ENCODE measurements around the gene PLCL1. TPM values are rescaled to one million over a fixed set of nuclear protein-coding genes. Genes with fewer than 3 reads are reported as not detected.

Gene PLCL1
- polyA plus RNA-seq, 6 donors from 2014 or later: 0.05 to 0.25 (median 0.11) TPM; not detected in 3

GRCh38 chr2:198144660-198145059 lies 340.3 kb downstream of the PLCL1 start:
- H3K4me3 Mint-ChIP-seq: no peak overlapping the region
- peaks cover 8 to 11% (median 9%) of the 10 kb centered on the region in 3 donors for H3K27me3 Mint-ChIP-seq
- no peaks in the 10 kb centered on the region for H3K36me3 Mint-ChIP-seq
- DNase-seq (no peak), ATAC-seq (ENCODE audit: low read depth in 2 of 2) (no peak)
- no peak overlapping the region for H3K27ac Mint-ChIP-seq
- no peaks in the 10 kb centered on the region for H3K4me1 Mint-ChIP-seq
- H3K9me3 Mint-ChIP-seq: peaks cover 0 to 4% (median 0%) of the 10 kb centered on the region in 7 donors

- no peaks in the 10 kb centered on the region for H3K4me1 Mint-ChIP-seq
- peaks cover 8 to 11% (median 9%) of the 10 kb centered on the region in 3 donors for H3K27me3 Mint-ChIP-seq
- no peak for ATAC-seq (ENCODE audit: low read depth in 2 of 2)
- peaks cover 0 to 4% (median 0%) of the 10 kb centered on the region in 7 donors for H3K9me3 Mint-ChIP-seq
- H3K4me3 Mint-ChIP-seq: no peak overlapping the region
- H3K27ac Mint-ChIP-seq: no peak overlapping the region
- no peaks in the 10 kb centered on the region for H3K36me3 Mint-ChIP-seq
- no peak for DNase-seq
These were observed 342.1 kb downstream of the PLCL1 start for GRCh38 chr2:198146346-198146940.

- Mint-ChIP-seq H3K9me3 (peaks cover 8 to 48% (median 12%) of the 10 kb centered on the region in 7 donors), H3K27me3 (no peaks in the 10 kb centered on the region), H3K27ac (peak overlapping the region in 1 of 6 donors; percentile 25), H3K4me3 (no peak overlapping the region), H3K4me1 (no peaks in the 10 kb centered on the region), H3K36me3 (no peaks in the 10 kb centered on the region)
- ATAC-seq (ENCODE audit: low read depth in 2 of 2): no peak
- no peak for DNase-seq
These were observed 352.9 kb downstream of the PLCL1 start for GRCh38 chr2:198157314-198157713.

- DNase-seq (no peak), ATAC-seq (ENCODE audit: low read depth in 2 of 2) (no peak)
- H3K36me3 Mint-ChIP-seq: no peaks in the 10 kb centered on the region
- H3K4me1 Mint-ChIP-seq: no peaks in the 10 kb centered on the region
- H3K4me3 Mint-ChIP-seq: no peak overlapping the region
- peaks cover 6 to 29% (median 12%) of the 10 kb centered on the region in 7 donors for H3K9me3 Mint-ChIP-seq
- no peak overlapping the region for H3K27ac Mint-ChIP-seq
- no peaks in the 10 kb centered on the region for H3K27me3 Mint-ChIP-seq
These were observed 356.8 kb downstream of the PLCL1 start for GRCh38 chr2:198161151-198161550.

GRCh38 chr2:198162276-198162675 lies 357.9 kb downstream of the PLCL1 start:
- H3K4me1 Mint-ChIP-seq: no peaks in the 10 kb centered on the region
- peaks cover 0 to 17% (median 4%) of the 10 kb centered on the region in 7 donors for H3K9me3 Mint-ChIP-seq
- DNase-seq (no peak), ATAC-seq (ENCODE audit: low read depth in 2 of 2) (no peak)
- H3K27ac Mint-ChIP-seq: no peak overlapping the region
- H3K27me3 Mint-ChIP-seq: no peaks in the 10 kb centered on the region
- no peaks in the 10 kb centered on the region for H3K36me3 Mint-ChIP-seq
- no peak overlapping the region for H3K4me3 Mint-ChIP-seq

GRCh38 chr2:198164843-198165242 lies 360.4 kb downstream of the PLCL1 start:
- H3K4me1 Mint-ChIP-seq: no peaks in the 10 kb centered on the region
- no peaks in the 10 kb centered on the region for H3K36me3 Mint-ChIP-seq
- H3K4me3 Mint-ChIP-seq: no peak overlapping the region
- H3K9me3 Mint-ChIP-seq: no peaks in the 10 kb centered on the region
- DNase-seq (no peak), ATAC-seq (ENCODE audit: low read depth in 2 of 2) (no peak)
- no peaks in the 10 kb centered on the region for H3K27me3 Mint-ChIP-seq
- no peak overlapping the region for H3K27ac Mint-ChIP-seq

- ATAC-seq (ENCODE audit: low read depth in 2 of 2) (no peak), DNase-seq (no peak)
- Mint-ChIP-seq H3K9me3 (no peaks in the 10 kb centered on the region), H3K4me3 (no peak overlapping the region), H3K27me3 (no peaks in the 10 kb centered on the region), H3K4me1 (no peaks in the 10 kb centered on the region), H3K27ac (no peak overlapping the region), H3K36me3 (no peaks in the 10 kb centered on the region)
These were observed 360.9 kb downstream of the PLCL1 start for GRCh38 chr2:198165289-198165688.

- H3K27ac Mint-ChIP-seq: peak overlapping the region in 1 of 6 donors; percentile 0
- DNase-seq: no peak
- H3K36me3 Mint-ChIP-seq: no peaks in the 10 kb centered on the region
- ATAC-seq (ENCODE audit: low read depth in 2 of 2): no peak
- no peaks in the 10 kb centered on the region for H3K9me3 Mint-ChIP-seq
- no peaks in the 10 kb centered on the region for H3K27me3 Mint-ChIP-seq
- H3K4me1 Mint-ChIP-seq: no peaks in the 10 kb centered on the region
- H3K4me3 Mint-ChIP-seq: no peak overlapping the region
These were observed 363.0 kb downstream of the PLCL1 start for GRCh38 chr2:198167346-198167745.

- Mint-ChIP-seq H3K4me1 (no peaks in the 10 kb centered on the region), H3K36me3 (no peaks in the 10 kb centered on the region), H3K27ac (no peak overlapping the region), H3K27me3 (no peaks in the 10 kb centered on the region), H3K4me3 (no peak overlapping the region), H3K9me3 (peaks cover 0 to 4% (median 0%) of the 10 kb centered on the region in 7 donors)
- DNase-seq (no peak), ATAC-seq (ENCODE audit: low read depth in 2 of 2) (no peak)
These were observed 364.3 kb downstream of the PLCL1 start for GRCh38 chr2:198168651-198169050.

GRCh38 chr2:198173242-198173641 lies 368.8 kb downstream of the PLCL1 start:
- H3K27ac Mint-ChIP-seq: no peak overlapping the region
- no peak for ATAC-seq (ENCODE audit: low read depth in 2 of 2)
- H3K4me3 Mint-ChIP-seq: no peak overlapping the region
- no peak for DNase-seq
- no peaks in the 10 kb centered on the region for H3K36me3 Mint-ChIP-seq
- H3K4me1 Mint-ChIP-seq: no peaks in the 10 kb centered on the region
- H3K27me3 Mint-ChIP-seq: no peaks in the 10 kb centered on the region
- peaks cover 2 to 13% (median 4%) of the 10 kb centered on the region in 7 donors for H3K9me3 Mint-ChIP-seq

- Mint-ChIP-seq H3K27ac (no peak overlapping the region), H3K27me3 (no peaks in the 10 kb centered on the region), H3K4me3 (no peak overlapping the region), H3K4me1 (no peaks in the 10 kb centered on the region), H3K9me3 (peaks cover 4 to 13% (median 9%) of the 10 kb centered on the region in 7 donors), H3K36me3 (no peaks in the 10 kb centered on the region)
- no peak for ATAC-seq (ENCODE audit: low read depth in 2 of 2)
- no peak for DNase-seq
These were observed 369.5 kb downstream of the PLCL1 start for GRCh38 chr2:198173864-198174263.

GRCh38 chr2:198175271-198175670 lies 370.9 kb downstream of the PLCL1 start:
- DNase-seq (no peak), ATAC-seq (ENCODE audit: low read depth in 2 of 2) (no peak)
- Mint-ChIP-seq H3K27ac (no peak overlapping the region), H3K4me1 (no peaks in the 10 kb centered on the region), H3K27me3 (no peaks in the 10 kb centered on the region), H3K9me3 (peaks cover 8 to 19% (median 12%) of the 10 kb centered on the region in 7 donors), H3K4me3 (no peak overlapping the region), H3K36me3 (no peaks in the 10 kb centered on the region)

GRCh38 chr2:198177040-198177439 lies 372.6 kb downstream of the PLCL1 start:
- no peak for ATAC-seq (ENCODE audit: low read depth in 2 of 2)
- Mint-ChIP-seq H3K36me3 (no peaks in the 10 kb centered on the region), H3K4me1 (no peaks in the 10 kb centered on the region), H3K27ac (no peak overlapping the region), H3K4me3 (no peak overlapping the region), H3K9me3 (peaks cover 11 to 28% (median 12%) of the 10 kb centered on the region in 7 donors), H3K27me3 (no peaks in the 10 kb centered on the region)
- DNase-seq: no peak

GRCh38 chr2:198178766-198179165 lies 374.4 kb downstream of the PLCL1 start:
- DNase-seq (no peak), ATAC-seq (ENCODE audit: low read depth in 2 of 2) (no peak)
- Mint-ChIP-seq H3K27ac (no peak overlapping the region), H3K9me3 (peaks cover 8 to 28% (median 15%) of the 10 kb centered on the region in 7 donors), H3K4me3 (no peak overlapping the region), H3K27me3 (no peaks in the 10 kb centered on the region), H3K4me1 (no peaks in the 10 kb centered on the region), H3K36me3 (no peaks in the 10 kb centered on the region)

GRCh38 chr2:198186257-198186656 lies 381.9 kb downstream of the PLCL1 start:
- Mint-ChIP-seq H3K4me3 (peak overlapping the region in 1 of 8 donors; percentile 35), H3K36me3 (no peaks in the 10 kb centered on the region), H3K4me1 (no peaks in the 10 kb centered on the region), H3K27me3 (peaks cover 0 to 7% (median 3%) of the 10 kb centered on the region in 3 donors), H3K27ac (no peak overlapping the region), H3K9me3 (peaks cover 0 to 10% (median 4%) of the 10 kb centered on the region in 7 donors)
- DNase-seq: no peak
- no peak for ATAC-seq (ENCODE audit: low read depth in 2 of 2)
